Embryonic facial prominence (tissue), 1 donor: ENCODE data around the gene LAX1.
"Not testable (repeated sequence)": the region's sequence is repeated elsewhere in the genome, so short reads cannot be mapped to it uniquely, and the experiment has no call there.

Experiments used
- DNase-seq: peaks from one replicate; pipeline ENCODE4 v3.0.0-alpha.2; 2016; ENCODE audit errors: extremely low spot score

Gene LAX1, protein sequence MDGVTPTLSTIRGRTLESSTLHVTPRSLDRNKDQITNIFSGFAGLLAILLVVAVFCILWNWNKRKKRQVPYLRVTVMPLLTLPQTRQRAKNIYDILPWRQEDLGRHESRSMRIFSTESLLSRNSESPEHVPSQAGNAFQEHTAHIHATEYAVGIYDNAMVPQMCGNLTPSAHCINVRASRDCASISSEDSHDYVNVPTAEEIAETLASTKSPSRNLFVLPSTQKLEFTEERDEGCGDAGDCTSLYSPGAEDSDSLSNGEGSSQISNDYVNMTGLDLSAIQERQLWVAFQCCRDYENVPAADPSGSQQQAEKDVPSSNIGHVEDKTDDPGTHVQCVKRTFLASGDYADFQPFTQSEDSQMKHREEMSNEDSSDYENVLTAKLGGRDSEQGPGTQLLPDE

DNA sequence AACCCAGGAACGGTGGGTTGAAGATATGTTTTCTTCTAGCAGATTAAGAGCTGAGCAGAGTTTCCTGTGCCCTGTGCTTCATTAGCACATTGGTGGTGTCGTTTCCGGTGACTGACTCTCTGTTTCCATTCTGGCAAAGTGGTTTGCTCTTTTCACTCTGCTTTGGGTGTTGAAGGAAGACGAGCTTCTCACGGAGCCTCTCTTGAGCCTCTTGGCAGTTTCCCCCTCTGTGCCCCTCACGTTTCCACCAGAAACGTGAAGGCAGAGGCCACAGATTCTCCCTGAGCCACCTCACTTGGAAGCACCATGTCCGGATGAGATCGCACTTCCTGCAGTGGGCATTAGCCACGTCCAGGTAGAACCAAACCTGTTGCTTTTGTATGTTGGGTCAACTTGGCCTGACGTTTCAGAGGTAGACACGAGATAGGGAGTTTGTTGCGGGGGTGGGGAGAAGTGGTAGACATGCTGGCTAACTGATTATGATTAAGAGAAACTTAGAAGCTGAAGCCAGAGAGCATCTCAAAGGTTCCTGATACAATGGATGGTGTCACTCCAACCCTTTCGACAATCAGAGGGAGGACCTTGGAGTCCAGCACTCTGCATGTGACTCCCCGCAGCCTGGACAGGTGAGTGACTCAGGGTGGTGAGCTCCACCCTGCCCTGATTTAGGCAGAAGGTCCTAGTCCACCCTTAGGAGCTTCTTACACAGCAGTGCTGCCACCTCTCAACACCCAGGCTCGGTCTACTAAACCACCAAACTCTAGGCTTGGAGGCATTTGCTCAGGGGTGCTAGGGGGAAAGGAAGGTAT lies at the start of gene LAX1:
Gene LAX1, plus strand, starts transcription at position 155 of the 809 bp plus-strand sequence. Its CDS starts 383 bp downstream, at position 538.
- no peak for DNase-seq

DNA sequence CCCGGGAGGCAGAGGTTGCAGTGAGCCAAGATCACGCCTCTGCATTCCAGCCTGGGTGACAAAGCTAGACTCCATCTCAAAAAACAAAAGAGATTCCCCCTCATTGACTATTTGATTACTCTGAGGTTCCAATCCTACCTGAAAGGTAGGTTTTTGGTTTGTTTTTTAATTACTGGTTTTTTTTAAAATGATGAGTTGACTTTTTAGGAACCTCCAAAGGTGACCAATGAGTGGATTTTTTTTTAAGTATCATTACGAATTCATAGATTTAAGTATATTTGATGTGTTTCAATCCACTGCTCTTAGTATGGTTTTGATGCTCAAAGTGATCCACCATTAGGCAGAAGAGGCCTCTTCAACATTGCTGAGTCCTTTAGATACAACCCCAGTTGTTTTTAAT lies 47.9 kb upstream of the LAX1 start:
- DNase-seq, result no peak

DNA sequence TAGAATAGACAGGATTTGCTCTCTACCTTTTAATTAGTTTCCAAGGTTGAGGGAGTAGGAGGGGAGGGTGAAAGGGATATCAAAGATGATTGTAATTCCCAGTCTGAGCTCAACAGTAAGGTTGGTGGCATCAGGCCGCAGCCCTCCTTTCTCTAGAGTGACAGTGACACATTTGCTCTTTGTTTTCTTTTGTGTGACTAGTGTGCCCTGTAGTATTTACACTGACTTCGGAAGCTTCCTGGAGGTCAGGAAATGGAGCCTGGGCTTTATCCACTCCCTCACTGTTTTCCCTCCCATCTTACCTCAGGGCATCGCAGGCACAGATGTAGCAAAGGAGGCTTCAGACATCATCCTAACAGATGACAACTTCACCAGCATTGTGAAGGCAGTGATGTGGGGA lies 44.7 kb upstream of the LAX1 start:
- DNase-seq, result no peak

DNA sequence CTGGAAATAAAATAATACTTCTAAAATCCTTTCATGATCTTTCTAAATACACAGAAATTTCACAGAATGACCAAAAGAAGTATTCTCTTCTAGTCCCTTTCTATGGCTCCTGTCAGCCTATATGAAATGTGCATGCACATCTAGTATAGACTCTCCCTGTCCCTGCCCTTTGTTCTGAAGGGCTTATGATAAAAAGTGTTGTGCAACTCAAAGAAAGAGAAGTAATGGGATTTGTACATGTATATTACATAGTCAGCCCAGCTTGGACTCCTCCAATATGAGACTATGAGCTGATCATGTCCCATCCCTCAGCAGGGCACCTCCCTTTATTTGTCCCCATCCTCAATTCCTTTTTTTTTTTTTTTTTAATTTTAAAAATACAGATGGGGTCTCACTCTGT lies 42.1 kb upstream of the LAX1 start:
- DNase-seq, result no peak

DNA sequence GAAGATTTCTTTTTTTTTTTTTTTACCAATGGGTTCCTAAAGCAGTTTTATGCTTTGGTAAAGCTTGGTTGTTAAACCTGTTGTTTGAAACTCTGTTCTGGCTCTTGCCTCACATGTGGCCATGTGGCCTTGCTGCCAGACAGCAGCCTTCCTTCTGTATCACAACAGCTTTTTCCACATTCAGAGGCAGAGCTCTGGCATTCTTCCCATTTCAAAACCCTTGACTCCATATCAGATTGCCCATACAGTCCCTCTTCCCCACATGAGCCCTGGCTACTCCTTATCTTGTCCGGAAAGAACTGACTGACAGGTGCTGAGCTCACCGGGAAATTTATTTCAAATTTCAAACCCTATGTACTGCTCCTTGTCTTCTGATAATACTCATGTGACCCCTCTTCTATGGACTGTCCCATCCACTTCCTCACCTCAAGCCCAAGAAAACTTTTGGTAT lies 38.5 kb upstream of the LAX1 start:
- DNase-seq, result no peak

DNA sequence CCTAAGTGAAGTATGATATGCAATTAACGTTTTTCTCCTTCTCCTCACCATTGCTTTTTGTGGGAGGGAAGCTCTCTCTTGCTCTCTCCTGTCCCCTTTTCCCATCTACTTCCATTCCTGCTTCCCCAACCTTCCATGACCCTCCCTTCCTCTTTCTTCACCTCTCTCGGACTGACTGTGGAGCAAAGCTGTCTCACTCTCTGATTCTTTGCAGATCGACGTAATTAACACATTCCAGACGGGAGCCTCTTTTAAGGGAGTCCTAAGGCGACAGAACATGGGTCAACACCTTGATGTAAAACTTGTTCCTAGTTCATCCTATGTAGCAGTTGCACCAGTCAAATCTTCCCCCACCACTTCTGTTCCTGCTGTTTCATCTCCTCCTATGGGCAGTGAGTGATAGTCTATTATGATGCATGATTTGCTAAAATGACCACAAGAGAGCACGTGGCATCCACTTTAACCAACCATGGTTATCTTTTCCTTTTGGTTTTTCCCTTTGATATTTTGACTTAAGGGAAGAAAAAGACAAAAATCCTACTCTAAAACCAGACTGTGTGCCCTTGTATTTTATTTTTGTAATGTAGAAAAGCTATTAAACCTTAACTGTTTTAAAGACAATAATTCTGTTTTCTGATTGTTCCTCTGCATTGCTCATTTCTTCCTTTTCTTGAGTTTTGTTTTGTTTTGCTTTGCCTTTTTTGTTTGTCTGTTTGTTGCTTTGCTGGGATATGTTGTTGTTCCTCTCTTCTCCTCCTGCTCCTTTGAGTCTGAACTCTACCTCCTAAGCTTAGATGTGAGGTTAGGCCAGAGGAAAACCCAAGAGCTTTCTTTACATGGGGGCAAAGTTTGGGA lies 31.7 kb upstream of the LAX1 start:
- no peak for DNase-seq

DNA sequence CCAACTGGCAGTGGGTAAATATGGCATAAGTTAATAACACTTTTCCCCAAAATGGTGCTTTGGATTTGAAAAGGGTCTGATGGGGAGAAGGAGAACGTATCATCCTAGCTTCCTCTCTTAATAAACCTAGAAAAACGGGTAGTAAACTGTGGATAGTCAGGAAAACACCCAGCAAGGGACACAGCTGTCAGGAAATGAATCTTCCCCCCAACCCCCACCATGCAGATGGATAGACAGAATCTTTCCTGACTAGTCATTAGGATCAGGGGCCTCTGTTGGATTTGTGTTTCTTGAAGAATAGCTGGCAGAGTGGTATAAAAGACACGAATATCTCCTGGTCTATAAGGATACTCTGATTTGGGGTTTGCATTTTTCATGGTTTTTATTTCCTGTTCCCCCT lies 22.5 kb upstream of the LAX1 start:
- DNase-seq, result no peak

DNA sequence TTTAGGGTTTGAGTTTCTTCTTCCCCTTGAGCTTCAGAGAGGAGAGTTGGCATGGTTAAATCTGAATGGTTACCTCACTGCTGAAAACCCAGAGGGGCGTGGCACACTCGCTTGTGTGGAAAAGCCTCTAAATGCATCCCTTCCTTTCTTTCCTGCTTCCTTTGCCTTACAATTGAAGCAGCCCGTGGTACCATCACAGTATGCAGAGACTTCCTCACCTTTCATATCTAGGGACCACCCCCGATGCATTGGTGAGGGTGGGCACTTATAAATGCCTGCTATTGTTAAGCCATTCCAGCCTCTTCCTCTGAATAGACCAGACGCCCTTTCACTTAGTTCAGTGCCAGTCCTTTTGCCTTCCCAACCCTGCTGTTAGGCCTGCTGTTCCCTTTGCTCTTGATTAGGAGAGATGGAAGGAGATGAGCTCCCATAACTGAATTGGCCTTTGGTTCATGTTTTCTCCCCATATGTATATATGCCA lies 21.9 kb upstream of the LAX1 start:
- DNase-seq, result no peak

DNA sequence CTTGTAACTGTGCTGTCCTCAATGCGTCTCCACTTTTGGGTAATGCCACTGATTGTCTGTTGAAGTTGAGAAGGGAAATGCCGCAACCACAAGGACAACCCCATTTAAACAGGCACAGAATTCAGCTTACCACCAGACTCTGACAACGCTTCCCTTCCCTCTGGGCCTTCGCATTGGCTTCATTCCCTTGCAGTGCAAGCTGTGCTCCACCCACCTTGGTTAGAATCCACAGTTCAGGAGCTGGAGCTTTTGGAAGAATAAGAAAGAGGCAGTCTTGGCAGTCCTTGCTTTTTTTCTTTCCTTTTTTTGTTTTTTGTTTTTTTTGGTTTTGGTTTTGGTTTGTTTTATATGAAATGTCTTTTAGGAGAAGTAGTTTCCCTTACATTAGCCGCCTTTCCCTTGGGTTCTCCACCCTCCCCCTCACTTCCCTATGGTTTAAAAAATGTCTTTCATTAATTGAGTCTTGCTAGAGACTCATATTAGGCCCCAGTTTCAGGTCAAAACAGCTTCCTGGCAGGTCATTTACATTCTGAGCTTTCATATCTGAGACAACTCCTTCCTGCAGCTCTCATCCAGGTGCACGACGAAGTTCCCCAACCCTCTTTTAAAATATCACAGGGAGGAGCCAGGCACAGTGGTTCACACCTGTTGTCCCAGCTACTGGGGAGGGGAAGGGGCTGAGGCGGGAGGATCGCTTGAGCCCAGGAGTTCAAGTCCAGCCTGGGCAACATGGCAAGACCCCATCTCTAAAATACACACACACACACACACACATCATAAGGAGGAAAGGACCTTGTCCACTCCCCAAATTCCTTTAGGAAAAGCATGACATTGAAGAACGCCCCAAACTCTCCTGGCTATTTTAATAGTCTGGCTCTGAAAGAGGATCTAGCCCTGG lies 20.7 kb upstream of the LAX1 start:
- DNase-seq, result no peak

DNA sequence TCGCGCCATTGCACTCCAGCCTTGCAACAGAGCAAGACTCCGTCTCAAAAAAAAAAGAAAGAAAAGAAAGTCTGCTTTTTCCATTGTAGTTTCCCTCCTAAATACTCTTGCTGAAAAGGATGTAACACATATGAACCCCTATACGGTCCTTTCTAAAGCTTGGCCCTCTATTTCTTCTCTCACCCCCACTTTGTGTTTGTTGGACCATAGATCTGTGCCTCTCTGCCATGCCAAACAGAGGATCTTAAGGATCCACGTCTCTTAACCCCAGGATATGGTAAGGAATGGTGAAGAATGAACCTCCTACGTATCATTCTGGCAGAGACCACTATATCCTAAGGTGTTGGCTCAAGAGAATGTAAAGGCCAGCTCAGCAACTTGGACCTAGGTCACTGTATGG lies 18.7 kb upstream of the LAX1 start:
- no peak for DNase-seq

DNA sequence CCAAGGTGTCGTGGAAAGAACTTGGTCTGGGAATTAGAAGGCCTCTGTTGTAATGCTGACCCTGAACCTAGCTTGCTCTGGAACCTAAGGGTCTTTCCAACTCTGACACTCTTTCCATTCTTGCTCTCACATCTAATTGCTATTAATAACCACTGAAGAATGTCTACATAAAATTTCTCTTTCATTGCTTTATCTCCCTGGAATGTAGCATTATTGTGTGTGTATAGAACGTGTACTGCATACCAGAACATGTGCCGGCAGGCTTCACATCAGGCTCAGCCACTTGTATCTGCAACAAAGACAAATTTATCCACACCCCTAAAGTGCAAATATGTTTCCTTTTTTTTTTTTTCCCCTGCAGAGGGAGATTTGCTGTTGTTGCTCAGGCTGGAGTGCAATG lies 13.9 kb upstream of the LAX1 start:
- DNase-seq, result peak; percentile 9

DNA sequence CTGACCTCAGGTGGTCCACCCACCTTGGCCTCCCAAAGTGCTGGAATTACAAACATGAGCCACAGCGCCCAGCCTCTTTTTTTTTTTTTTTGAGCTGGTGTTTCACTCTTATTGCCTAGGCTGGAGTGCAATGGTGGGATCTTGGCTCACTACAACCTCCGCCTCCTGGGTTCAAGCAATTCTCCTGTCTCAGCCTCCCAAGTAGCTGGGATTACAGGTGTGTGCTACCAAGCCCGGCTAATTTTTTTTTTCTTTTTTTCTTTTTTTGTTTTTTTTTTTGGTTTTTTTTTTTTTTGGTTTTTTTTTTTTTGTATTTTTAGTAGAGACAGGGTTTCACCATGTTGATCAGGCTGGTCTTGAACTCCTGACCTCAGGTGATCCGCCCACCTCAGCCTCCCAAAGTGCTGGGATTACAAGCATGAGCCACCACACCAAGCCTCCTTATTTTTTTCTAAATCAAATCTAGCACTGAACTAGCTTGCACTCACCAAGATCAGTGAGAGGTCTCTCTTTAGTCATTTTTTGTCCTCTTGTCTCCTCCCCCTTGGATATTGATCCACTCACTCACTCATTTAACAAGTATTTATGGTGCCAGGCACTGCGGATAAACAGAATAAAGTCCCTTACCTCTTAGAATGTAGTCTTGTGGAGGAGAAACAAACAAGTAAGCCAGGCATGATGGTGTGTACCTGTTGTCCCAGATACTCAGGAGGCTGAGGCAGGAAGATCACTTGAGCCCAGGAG lies 13.2 kb upstream of the LAX1 start:
- not testable (repeated sequence) for DNase-seq

DNA sequence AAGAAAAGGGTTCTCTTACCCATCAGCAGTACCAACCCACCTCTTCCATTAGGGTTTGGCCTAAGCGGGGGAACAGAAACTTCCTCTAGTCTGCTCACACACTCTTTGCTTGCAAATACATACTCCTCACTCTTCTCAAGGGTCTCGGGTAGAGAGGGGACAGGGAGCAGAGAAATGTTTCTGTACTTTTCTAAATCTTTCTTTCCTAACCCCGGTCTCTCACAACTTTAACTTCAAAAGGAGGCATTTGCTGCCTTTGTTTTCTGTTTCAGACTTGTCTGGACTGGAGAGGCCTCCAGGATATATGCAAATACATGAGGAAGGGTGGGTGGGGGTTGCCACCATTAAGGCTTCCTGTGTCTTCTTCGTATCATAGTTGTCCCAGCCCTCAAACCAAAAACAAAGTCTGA lies 10.5 kb upstream of the LAX1 start:
- no peak for DNase-seq

DNA sequence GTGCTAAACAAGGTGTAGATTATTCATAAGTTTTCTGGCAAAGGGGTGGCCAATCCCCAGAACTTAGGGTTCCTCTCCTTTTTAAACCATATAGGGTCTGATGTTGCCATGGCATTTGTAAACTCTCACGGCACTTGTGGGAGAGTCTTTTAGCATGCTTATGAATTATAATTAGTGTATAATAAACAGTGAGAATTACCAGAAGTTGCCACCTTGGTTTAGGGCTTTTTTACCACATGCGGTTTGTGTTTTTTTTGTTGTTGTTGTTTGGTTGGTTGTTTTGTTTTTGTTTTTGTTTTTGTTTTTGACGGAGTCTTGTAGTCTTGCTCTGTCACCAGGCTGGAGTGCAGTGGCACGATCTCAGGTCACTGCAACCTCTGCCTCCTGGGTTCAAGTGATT lies 8.9 kb upstream of the LAX1 start:
- DNase-seq, result no peak

DNA sequence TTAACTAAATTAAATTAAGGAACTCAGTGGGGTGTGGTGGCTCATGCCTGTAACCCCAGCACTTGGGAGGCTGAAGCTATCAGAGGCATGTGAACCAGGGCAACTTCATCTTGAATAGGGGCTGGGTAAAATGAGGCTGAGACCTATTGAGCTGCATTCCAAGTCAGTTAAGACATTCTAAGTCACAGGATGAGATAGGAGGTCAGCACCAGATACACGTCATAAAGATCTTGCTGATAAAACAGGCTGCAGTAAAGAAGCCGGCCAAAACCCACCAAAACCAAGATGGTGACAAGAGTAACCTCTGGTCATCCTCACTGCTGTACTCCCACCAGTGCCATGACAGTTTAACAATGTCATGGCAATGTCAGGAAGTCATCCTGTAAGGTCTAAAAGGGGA lies 6.2 kb upstream of the LAX1 start:
- not testable (repeated sequence) for DNase-seq

DNA sequence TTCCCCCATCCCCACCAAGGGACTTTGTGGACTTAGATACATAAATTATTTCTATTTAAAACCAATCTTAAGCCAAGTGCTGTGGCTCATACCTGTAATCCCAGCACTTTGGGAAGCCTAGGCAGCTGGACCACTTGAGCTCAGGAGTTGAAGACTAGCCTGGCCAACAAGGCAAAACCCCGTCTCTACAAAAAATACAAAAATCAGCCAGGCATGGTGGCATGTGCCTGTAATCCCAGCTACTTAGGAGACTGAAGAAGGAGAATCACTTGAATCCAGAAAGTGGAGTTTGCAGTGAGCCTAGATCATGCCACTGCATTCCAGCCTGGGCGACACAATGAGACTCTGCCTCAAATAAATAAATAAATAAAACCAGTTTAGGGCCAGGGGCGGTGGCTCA lies 4.5 kb upstream of the LAX1 start:
- DNase-seq, result no peak

DNA sequence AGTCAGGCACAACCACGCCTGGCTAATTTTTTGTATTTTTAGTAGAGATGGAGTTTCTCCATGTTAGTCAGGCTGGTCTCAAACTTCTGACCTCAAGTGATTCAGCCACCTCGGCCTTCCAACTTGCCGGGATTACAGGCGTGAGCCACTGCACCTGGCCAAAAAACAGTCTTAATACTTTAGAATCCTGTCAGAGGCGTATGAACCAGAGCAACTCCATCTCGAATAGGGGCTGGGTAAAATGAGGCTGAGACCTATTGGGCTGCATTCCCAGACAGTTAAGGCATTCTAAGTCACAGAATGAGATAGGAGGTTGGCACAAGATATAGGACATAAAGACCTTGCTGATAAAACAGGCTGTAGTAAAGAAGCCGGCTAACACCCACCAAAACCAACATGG lies 3.0 kb upstream of the LAX1 start:
- not testable (repeated sequence) for DNase-seq

DNA sequence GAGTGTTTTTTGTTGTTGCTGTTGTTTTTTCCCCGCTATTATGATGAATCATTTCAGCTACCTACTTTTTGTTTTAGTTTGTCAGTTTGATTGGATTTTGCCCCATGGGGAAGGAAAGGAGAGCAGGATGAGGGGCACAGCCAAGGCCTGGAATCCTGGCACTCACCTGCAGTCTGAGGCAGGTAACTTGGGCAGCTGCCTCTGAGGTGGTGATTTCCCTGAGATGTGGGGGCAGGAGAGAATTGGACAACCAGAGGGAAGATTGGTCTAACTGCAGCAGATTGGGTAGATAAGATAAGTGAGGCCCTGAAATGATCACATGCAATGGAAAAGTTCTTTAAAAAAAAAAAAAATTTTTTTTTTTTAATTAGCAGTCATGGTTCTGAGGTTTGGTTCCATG lies 1.5 kb upstream of the LAX1 start:
- no peak for DNase-seq

DNA sequence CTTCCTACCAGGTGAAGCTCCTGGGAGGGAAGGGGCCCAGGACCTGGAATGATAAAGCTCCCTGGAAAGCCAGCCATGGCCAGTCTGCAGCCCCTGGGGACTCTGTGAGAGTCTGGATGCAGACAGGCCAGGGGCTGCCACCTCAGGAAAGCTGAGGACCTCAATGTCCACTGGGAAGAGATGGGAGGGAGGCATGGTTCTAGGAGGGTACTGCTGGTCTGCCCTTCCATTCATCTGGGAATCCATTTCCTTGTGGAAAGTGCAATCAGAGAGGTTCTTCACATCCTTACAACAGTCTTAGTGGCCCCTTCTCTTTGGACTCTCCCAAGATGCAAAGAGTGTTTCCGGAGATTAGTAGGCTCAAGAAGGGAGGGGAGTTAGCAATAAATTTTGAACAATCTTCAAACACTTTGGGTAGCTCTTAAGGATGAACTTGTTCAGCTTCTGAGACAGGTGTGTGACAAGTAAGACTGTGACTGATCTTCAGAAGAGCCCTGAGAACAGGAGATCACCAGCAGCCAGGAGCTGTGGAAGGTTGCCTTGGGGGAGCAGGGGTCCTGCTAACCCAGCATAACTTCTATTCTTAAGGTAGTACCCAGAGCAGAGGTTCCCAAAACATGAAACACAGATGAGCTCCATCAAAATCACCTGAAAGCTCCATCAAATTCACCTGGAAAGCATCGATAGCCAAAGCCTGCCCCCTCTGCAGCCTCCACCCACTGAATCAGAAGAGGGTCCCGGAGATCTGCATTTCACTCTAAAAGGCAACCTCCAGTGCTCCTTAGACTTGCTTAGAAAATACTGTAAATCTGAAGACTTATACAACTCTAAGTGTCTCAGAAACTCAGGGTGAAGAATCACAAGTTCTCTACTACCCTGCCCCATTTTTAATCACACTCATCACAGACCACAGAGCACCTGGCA lies 616 bp upstream of the LAX1 start:
- no peak for DNase-seq
